Mononuclear cell (primary cell): ENCODE results near the gene TRPM3. TPM values are rescaled to one million over a fixed set of nuclear protein-coding genes. Genes with fewer than 3 reads are reported as not detected.

Experiments
- H3K27me3 ChIP-seq: 2 replicates; pipeline ENCODE4 v1.6.0; 2011; ENCODE audit warnings: low read length, control low read depth; ENCODE audit not compliant: insufficient read depth
- H3K4me1 ChIP-seq: 2 replicates; pipeline ENCODE4 v1.5.1; 2011; ENCODE audit warnings: mild to moderate bottlenecking, low read length, control low read depth; ENCODE audit not compliant: insufficient read depth
- H3K4me3 ChIP-seq: 2 replicates; pipeline ENCODE4 v1.5.1; 2011; ENCODE audit warnings: mild to moderate bottlenecking, low read length, moderate library complexity
- H3K9me3 ChIP-seq: 2 replicates; pipeline ENCODE4 v1.5.1; 2011; ENCODE audit warnings: low read depth, mild to moderate bottlenecking, control low read depth, low read length
- total RNA-seq: library from RNA; depleted of rRNA; stranded (reverse); fragments of >200 nt; gene quantifications from one replicate; pipeline ENCODE4 v1.2.3, GENCODE V29; 2012

TRPM3 gene
- total RNA-seq, 1 donor = not detected

DNA sequence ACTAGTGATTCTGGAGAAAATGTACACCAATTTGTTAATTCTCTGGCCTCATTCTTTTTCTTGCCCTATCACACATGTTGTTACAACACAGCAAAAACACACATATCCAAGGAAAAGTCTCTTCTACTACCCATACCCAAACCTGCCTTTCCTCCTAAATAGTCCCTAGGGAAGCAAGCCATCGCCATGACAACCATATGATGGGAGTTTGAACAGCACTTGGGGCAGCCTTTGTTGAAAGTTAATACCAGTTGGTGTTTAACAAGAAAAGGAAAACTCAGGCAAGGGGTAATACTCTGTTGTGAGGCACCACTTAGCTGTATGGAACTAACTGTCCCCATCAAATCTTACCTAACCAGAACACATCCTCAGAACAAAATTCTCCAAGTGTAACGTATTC lies 1.7 kb downstream of the TRPM3 start:
- Histone ChIP-seq H3K4me3 (no peak overlapping the region), H3K27me3 (peaks cover 5% of the 10 kb centered on the region), H3K9me3 (no peaks in the 10 kb centered on the region), H3K4me1 (no peaks in the 10 kb centered on the region)

DNA sequence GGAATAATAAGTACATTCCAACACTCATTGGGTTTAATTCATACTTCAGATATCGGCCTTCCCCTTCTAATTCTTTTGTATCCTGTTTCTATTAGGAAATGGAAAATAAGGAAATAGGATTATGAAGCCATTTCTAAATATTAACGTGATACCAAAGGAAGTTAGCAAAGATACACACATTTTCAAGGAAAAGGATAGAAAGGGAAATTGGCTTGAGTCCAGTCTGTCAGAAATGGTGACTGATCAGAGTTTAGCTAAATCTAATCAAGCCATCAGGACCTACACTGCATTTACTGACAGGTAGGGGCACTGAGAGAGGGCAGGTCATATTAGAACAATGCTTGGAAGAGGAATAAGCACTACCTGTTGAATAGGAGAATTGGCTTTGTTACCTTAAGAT lies 3.1 kb downstream of the TRPM3 start:
- no peaks in the 10 kb centered on the region for H3K9me3 ChIP-seq
- no peak overlapping the region for H3K4me3 ChIP-seq
- H3K4me1 ChIP-seq = no peaks in the 10 kb centered on the region
- H3K27me3 ChIP-seq = peaks cover 5% of the 10 kb centered on the region

DNA sequence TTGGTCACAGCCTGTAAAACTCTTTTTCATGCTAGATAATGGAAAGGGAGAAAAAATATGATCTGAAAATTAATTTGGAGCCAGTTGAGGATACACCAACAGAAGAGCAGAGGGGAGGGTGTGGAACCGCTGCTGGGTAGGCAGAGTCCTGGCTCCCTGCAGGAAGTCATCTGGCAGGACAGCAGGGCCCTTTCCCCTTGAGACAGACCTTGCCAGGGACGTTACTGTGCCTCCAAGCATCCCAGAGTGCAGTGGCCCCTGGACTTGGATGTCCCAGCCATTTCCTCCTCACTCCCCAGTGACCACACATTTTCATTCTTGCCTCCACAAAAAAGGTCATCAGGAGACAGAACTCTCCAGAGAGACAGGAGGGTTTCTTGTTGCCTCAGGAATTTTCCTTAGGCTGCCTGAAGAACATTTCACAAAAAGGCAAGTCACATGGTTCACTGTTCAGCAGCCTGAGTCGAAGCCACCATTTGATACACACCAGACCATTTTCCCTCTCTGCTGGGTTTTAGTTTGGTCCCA lies 5.9 kb downstream of the TRPM3 start:
- Histone ChIP-seq H3K4me3 (no peak overlapping the region), H3K27me3 (no peaks in the 10 kb centered on the region), H3K4me1 (no peaks in the 10 kb centered on the region), H3K9me3 (no peaks in the 10 kb centered on the region)

DNA sequence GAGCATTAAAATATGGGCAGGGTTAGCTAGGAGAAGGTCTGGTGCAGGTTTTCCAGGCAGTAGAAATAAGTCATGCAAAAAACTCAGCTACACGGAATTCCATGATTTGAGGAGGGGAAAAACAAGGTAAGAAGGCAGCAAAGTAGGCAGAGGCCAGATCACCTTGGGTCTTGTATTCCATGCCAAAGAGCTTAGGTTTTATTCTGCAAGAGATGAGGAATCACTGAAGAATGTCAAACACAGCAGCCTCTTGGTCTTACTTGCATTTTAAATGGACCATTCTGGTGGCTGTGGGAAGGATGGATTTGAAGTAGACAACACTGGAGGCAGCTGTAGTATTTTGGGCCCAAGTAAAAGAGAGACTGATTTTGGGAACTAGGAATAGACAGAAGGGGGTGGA lies 8.6 kb downstream of the TRPM3 start:
- Histone ChIP-seq H3K4me3 (no peak overlapping the region), H3K9me3 (no peaks in the 10 kb centered on the region), H3K4me1 (no peaks in the 10 kb centered on the region), H3K27me3 (no peaks in the 10 kb centered on the region)

DNA sequence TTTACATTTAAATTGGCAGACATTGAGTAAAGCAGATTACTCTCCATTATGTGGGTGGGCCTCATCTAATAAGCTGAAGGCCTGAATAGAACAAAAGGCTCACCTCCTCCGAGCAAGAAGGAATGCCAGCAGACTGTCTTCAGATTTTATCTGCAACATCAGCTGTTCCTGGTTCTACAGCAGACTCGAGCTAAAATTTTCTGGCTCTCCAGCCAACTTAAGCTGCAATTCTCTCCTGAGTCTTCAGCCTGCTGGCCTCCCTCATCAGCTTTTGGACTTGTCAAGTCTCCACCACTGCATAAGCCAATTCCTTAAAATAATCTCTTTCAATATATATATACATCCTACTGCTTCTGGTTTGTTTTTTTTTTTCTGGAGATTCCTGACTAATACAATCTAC lies 12.5 kb downstream of the TRPM3 start:
- no peaks in the 10 kb centered on the region for H3K9me3 ChIP-seq
- H3K4me3 ChIP-seq = no peak overlapping the region
- no peaks in the 10 kb centered on the region for H3K27me3 ChIP-seq
- H3K4me1 ChIP-seq = no peaks in the 10 kb centered on the region

DNA sequence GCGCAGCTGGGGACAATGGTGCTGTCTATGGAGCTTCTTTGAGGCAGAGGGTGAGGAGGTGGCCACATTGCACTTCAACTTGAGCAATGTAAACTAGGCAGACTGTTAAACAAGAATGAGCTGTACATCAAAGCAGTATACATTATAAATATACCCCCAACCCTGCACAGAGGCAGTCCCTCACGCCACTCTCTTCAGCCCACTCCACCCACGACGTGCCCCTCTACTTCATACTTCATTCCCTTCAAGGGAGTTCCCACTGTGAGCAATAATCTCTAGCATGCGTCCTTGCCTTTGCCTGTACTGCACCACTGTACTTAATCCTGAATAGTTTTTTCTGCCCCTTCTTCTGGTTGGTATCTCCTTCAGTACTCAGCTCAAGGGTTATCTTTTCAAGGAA lies 14.4 kb downstream of the TRPM3 start:
- Histone ChIP-seq H3K4me3 (no peak overlapping the region), H3K9me3 (no peaks in the 10 kb centered on the region), H3K4me1 (no peaks in the 10 kb centered on the region), H3K27me3 (no peaks in the 10 kb centered on the region)

DNA sequence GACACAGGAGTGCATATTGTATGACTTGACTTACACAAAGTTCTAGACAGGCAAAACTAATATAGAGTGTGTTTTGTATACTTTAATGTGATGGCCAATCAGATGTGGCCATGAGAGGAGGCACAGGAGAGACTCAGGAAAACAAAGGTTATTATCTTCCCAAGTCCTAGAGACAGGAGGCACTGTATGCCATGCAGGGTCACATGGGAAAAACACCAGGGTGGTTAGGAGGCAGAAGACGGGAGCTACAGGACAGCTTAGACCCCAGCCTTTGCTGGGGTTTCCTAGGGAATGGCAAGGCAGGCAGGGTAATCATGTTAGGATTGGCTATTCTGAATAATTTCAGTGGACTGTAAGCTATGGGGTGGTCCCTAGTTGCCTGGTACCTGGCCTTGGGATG lies 16.2 kb downstream of the TRPM3 start:
- Histone ChIP-seq H3K9me3 (no peaks in the 10 kb centered on the region), H3K4me3 (no peak overlapping the region), H3K27me3 (no peaks in the 10 kb centered on the region), H3K4me1 (no peaks in the 10 kb centered on the region)

DNA sequence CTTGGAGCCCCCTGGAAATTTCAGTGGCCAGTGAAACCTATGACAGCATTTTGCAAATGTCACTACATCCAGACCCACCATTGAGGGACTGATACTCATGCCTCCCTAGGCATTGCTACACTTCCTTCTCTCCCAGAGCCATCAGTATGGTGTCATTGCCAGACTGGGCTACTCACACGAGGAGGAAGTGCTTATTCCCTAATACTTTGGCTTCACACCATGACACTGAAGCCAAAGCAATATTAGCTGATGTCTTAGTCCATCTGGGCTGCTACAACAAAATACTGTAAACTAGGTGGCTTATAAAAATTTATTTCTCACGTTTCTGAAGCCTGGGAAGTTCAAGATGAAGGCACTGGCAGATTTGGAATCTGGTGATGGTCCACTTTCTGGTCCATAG lies 22.6 kb downstream of the TRPM3 start:
- no peaks in the 10 kb centered on the region for H3K4me1 ChIP-seq
- no peaks in the 10 kb centered on the region for H3K9me3 ChIP-seq
- no peaks in the 10 kb centered on the region for H3K27me3 ChIP-seq
- H3K4me3 ChIP-seq = no peak overlapping the region

DNA sequence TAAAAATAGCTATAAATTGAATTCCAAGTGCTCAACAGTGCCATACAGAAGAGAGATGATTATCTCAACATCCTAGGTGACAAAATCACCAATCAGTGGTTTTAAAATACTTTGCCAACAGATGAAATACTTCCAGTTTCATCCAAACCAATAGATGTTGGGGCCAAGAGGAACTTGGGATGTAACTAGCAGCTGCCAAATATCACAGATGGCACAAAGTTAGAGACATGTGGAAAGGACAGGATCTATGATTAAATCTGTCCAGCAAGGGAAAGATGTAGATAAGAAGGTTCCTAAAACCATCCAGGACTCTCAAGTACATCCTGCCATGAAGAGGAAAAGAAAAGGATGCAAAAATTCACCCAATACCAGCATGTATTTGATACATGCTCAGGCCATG lies 23.8 kb downstream of the TRPM3 start:
- Histone ChIP-seq H3K9me3 (no peaks in the 10 kb centered on the region), H3K4me3 (no peak overlapping the region), H3K4me1 (no peaks in the 10 kb centered on the region), H3K27me3 (no peaks in the 10 kb centered on the region)

DNA sequence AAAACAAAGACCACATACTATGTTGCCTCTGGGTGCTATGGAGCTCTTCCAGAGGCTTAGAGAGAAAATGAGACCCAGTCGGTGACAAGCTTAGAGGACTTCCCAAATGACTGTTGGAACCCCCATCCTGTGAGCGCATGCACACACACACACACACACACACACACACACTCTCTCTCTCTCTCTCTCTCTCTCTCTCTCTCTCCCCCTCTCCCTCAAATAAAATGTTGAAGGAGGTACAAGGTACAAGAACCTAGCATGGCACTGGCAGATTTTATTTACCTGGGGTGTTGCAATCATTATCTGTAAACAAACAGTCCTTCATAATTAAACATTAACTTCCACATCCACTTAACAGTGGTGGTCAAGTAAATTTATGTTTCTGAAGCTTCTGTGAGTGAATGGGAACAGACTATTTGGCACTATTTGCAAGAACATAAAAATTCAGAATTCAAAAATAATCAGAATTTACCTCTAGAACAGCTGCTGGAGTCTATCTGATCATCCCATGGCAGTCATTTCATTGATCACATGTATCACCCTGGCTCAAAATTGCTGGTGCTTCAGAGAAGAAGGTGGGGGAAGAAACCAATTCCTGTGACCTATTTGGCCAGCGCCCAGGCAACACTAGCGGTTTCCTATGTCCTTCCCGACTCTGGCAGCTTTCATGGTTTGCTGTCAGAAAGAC lies 24.9 kb downstream of the TRPM3 start:
- Histone ChIP-seq H3K9me3 (no peaks in the 10 kb centered on the region), H3K27me3 (no peaks in the 10 kb centered on the region), H3K4me1 (no peaks in the 10 kb centered on the region), H3K4me3 (no peak overlapping the region)

DNA sequence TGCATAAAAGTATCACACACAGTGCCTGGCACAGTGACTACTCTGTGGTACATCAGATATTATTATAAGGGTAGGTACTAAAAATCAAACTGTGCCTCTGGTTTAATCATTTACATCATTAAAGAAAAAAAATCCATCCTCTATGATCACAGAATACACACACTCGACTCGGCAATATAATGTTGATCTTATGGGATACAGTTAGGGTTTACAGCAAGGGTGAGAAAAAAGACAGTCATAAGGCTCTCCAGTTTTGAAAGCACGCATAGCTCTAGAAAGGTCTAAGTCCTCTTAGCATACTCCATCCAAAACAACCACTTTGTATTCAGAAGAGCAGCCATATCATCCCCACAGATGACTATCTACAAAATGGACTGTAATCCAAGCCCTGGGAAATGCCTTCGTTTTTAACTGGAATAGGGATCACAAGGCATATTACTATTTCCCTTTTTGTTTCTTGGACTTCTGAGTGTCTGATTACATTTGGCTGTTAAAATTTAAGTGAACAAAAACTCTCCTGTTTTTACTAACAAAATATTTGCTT lies 26.6 kb downstream of the TRPM3 start:
- Histone ChIP-seq H3K9me3 (no peaks in the 10 kb centered on the region), H3K4me1 (no peaks in the 10 kb centered on the region), H3K4me3 (no peak overlapping the region), H3K27me3 (no peaks in the 10 kb centered on the region)

DNA sequence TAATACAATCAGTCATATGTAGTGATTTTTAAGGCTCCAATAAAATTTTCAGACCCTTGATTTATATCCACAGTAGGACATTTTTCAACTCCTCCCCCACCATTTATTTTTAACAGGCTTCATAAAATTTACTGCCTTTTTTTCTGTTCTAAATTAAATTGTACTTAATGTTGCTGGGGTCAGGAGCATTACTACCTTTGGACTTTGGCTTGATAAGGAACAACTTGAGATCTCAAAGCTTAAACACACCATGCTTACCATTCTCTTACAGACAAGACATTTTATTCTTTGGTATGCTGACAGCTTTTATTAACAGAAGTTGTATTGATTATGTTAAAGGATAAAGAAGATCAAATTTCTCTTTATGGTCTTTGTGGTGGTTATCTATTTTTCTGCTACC lies 30.5 kb downstream of the TRPM3 start:
- H3K4me3 ChIP-seq = no peak overlapping the region
- peaks cover 5% of the 10 kb centered on the region for H3K9me3 ChIP-seq
- H3K27me3 ChIP-seq = no peaks in the 10 kb centered on the region
- no peaks in the 10 kb centered on the region for H3K4me1 ChIP-seq

DNA sequence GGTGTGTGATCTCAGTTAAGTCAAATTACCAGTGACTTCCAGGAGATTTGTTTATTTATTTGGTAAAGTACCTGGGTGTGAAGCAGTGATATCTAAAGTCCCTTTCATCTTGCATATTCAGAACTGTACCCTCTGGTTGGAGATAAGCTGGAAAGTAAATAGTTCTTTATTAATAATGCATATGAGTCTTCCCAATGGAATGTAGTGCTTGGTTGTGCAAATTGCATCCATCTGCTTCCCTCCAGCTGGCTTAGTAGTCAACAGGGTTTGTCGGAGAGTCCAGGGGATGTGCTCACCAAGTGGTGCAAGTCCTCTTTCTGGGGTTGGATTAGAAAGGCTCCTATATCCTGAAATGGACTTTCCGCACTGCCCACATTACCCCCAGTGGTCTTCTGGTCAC lies 42.0 kb downstream of the TRPM3 start:
- H3K27me3 ChIP-seq = no peaks in the 10 kb centered on the region
- no peak overlapping the region for H3K4me3 ChIP-seq
- H3K4me1 ChIP-seq = no peaks in the 10 kb centered on the region
- no peaks in the 10 kb centered on the region for H3K9me3 ChIP-seq

DNA sequence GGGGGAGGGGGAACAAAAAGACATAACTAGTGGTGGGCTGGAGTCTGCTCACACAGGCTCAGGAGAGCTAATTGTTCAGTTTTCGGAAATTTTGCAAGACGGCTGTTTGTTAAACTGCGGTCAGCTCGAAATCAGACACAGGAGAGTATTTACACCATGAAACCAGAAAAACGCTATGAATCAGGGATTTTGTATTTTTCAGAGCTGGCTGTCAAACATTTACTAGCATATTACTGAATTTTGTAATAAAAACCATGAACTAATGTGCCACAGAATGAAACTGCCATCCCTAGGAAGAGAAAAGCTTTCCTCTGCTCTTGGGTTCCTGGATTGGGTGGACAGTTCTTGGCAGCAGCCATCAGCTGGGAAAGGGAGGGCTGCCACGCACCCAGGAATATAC lies 45.3 kb downstream of the TRPM3 start:
- H3K4me1 ChIP-seq = no peaks in the 10 kb centered on the region
- H3K9me3 ChIP-seq = no peaks in the 10 kb centered on the region
- H3K27me3 ChIP-seq = no peaks in the 10 kb centered on the region
- H3K4me3 ChIP-seq = no peak overlapping the region

DNA sequence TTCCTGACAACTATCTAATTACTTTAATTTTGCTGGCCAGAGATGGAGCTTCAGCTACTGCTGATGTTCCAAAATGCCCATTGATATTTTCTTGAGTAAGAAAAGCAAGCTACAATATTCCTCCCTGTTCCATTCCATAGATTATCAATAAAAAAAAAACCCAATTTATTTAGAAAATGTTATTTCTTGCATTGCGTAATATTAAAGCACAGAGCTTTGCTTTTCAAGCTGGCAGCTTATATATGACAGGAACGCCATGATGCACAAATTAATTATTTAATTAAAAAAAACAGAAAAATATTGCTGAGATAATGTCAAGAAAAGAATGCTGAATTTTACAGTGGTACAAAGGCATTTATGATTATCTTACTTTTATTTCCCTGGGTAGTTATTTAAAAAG lies 47.9 kb downstream of the TRPM3 start:
- H3K9me3 ChIP-seq = no peaks in the 10 kb centered on the region
- no peaks in the 10 kb centered on the region for H3K4me1 ChIP-seq
- H3K4me3 ChIP-seq = no peak overlapping the region
- H3K27me3 ChIP-seq = no peaks in the 10 kb centered on the region

DNA sequence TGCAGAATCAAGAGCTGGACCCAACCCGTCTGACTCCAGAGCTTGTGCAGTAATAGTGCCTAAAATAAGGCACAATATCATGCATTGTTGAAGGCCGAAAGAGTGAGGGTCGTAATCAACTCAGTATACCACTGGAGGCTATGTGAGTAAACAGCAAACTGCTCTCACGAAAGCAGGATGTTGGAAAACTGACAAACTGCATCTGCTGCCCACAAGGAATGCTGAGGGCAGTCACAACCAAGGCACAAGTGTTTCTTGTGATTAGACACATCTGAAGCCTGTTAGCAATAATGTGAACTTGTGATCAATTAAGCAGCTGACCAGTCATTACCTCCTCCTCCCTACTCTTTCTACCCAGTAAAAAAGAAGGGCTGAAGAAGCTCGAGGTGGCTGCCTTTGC lies 48.8 kb downstream of the TRPM3 start:
- H3K9me3 ChIP-seq = no peaks in the 10 kb centered on the region
- no peaks in the 10 kb centered on the region for H3K27me3 ChIP-seq
- no peak overlapping the region for H3K4me3 ChIP-seq
- no peaks in the 10 kb centered on the region for H3K4me1 ChIP-seq
